ENCODE measurements around the gene CNGA1.
"Not testable (repeated sequence)": the region's sequence is repeated elsewhere in the genome, so short reads cannot be mapped to it uniquely, and the experiment has no call there.

The CNGA1 gene

GRCh38 chr4:48030470-48030869 lies 14.0 kb upstream of the CNGA1 start:
- no peak for DNase-seq (ENCODE audit: low spot score)

- no peak for DNase-seq (ENCODE audit: low spot score)
Measured at GRCh38 chr4:48028696-48029095, 12.2 kb upstream of the CNGA1 start.

- DNase-seq (ENCODE audit: low spot score), result no peak
Measured at GRCh38 chr4:48027653-48028052, 11.2 kb upstream of the CNGA1 start.

DNA sequence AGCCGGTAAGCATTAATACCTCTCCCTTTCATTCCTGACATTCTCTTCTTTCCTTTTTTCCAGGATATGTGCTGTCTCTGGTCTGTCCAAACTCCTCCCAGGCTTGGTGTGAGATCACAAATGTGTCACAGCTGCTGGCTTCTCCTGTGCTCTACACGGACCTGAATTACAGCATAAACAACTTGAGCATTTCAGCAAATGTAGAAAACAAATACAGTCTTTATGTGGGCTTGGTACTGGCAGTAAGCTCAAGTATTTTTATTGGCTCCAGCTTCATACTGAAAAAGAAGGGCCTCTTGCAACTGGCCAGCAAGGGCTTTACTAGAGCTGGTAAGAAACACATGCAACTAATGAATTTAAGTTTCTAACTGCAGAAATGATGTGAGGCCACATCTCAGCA lies 8.5 kb upstream of the CNGA1 start:
- no peak for DNase-seq (ENCODE audit: low spot score)

- no peak for DNase-seq (ENCODE audit: low spot score)
Measured at GRCh38 chr4:48024522-48024921, 8.0 kb upstream of the CNGA1 start.

GRCh38 chr4:48022192-48022799 lies 5.8 kb upstream of the CNGA1 start:
- DNase-seq (ENCODE audit: low spot score), result no peak

- no peak for DNase-seq (ENCODE audit: low spot score)
Measured at GRCh38 chr4:48021100-48021499, 4.6 kb upstream of the CNGA1 start.

DNA sequence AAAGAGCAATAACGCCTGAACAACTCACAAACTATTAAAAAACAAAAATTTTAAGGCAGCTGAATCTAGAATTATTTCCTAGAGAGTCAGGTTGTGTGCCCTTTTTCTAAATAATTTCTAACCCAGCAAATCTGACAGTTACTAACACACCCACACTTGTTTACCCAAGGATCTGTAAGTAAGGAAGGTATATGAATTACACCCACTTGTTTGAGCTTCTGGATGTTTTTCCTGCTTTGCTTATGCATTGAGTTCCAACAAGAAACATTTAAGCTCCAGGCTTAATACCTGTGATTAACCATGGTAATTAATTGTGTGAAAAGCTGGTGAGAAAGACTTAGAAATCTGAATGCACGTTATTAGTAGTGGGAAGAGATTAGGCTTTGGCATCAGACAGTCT lies 1.6 kb upstream of the CNGA1 start:
- DNase-seq (ENCODE audit: low spot score), result no peak

- DNase-seq (ENCODE audit: low spot score), result peak; percentile 37
Measured at GRCh38 chr4:48017108-48017571, 659 bp upstream of the CNGA1 start.

- DNase-seq (ENCODE audit: low spot score), result no peak
Measured at GRCh38 chr4:48015678-48016077, 803 bp downstream of the CNGA1 start.

DNA sequence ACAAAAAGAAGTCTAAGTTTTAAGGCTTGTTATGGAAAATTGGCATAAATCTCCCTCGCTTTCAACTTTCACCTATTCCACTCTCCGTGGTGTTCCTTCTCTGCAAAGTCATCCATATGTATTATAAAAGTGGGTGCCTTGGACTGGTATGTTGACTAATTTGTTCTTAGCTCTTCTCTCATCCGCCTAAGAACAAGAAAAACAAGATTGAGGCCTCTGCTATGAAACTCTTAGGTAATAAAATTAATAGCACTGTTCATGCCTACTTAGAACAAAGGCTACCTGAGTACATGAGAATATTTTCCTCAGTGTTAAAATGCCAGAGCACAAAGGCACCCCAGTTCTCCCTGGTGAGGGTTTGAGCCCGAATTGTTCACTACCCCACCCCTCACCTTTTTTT lies 1.3 kb downstream of the CNGA1 start:
- DNase-seq (ENCODE audit: low spot score), result no peak

- no peak for DNase-seq (ENCODE audit: low spot score)
Measured at GRCh38 chr4:48012824-48013223, 3.7 kb downstream of the CNGA1 start.

DNA sequence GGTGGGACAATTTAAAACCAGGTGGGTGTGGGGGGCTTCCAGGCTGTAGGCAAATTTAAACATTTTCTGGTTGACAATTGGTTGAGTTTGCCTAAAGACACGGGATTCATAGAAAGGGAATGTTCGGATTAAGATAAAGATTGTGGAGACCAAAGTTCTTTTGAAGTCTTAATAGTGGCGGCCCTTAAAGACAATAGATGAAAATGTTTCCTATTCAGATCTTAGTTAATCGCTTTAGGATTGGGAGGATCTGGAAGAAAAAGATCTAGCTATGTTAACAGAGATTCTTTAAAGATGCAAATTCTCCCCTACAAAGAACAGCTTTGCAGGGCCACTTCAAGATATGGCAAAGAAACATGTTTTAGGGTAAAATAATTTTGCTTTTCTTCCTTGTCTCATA lies 4.8 kb downstream of the CNGA1 start:
- no peak for DNase-seq (ENCODE audit: low spot score)

DNA sequence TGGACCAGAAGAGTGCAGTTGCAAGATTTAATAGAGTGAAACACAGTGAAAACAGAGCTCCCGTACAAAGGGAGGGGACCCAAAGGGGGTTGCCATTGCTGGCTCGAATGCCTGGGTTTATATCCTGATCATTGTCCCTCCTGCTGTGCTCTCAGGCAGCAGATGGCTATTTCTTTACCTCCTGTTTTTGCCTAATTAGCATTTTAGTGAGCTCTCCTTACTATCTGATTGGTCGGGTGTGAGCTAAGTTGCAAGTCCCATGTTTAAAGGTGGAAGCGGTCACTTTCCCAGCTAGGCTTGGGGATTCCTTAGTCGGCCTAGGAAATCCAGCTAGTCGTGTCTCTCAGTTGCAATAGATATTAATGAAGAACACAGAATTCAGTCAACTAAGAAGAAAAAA lies 5.6 kb downstream of the CNGA1 start:
- DNase-seq (ENCODE audit: low spot score), result not testable (repeated sequence)

GRCh38 chr4:48008021-48008596 lies 8.4 kb downstream of the CNGA1 start:
- no peak for DNase-seq (ENCODE audit: low spot score)

GRCh38 chr4:48005781-48006180 lies 10.7 kb downstream of the CNGA1 start:
- DNase-seq (ENCODE audit: low spot score), result no peak

GRCh38 chr4:48003568-48003967 lies 12.9 kb downstream of the CNGA1 start:
- DNase-seq (ENCODE audit: low spot score), result not testable (repeated sequence)

DNA sequence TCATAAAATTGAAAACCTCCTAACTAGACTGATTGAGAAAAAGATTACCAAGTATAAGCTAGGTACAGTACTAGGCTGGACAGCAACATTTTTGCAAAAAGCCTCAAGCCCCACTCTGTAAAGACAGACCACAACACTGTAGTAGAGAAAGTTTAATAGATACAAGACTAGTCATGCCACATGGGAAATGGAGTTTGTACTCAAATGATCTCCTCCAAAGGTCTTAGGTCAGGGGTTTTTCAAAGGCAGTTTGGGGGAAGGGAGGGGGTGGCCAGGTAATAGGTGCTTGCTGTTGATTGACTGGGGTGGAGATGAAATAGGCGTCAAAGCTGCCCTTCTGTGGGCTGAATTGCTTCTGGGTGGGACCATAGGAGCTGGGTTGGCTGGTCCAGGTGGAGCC lies 14.2 kb downstream of the CNGA1 start:
- DNase-seq (ENCODE audit: low spot score), result no peak

DNA sequence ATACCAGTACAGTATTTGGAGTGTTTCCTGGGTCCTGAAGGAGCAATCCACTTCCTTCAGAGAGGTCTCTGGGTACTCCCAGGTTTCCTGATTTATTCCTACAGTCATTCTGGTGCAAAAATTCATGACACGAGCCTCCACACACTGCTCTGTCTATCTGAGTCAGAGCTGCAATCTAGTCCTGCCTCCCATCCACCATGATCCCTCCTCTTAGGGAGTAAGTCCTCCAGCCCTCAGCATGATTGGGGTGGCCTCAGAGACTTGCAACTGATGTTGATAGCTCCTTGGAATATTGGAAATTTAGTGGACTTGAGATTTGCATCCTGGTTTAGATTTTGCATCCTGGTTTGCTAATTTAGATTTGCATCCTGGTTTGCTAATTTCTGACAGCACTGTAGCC lies 20.5 kb downstream of the CNGA1 start:
- DNase-seq (ENCODE audit: low spot score), result no peak

DNA sequence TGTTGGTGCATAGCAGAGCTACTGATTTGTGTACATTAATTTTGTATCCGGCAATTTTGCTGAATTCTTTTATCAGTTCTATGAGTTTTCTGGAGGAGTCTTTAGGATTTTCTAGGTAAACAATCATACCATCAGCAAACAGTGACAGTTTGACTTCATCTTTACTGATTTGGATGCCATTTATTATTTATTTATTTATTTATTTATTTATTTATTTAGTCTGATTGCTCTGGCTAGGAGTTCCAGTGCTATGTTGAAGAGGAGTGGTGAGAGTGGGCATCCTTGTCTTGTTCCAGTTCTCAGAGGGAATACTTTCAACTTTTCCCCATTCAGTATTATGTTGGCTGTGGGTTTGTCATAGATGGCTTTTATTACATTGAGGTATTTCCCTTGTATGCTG lies 24.0 kb downstream of the CNGA1 start:
- not testable (repeated sequence) for DNase-seq (ENCODE audit: low spot score)

- DNase-seq (ENCODE audit: low spot score), result no peak
Measured at GRCh38 chr4:47990145-47990544, 26.3 kb downstream of the CNGA1 start.

DNA sequence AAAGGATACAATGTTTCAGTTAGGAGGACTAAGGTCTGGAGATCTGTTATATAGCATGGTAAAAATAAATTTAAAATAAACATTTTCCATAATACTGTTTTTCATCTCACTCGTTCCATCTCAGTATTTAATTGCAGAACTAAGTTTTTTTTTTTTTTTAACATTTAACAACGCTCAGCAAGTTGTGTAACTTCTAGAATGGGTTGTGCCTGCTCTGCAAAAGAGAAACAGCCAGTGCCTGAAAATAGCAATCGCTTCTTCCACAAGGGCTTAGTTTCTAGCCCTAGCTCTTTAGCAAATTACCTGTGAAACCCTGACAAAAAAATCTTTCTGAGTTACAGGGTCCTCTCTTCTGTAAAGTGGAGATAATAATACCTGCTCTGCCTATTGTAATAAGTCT lies 41.9 kb downstream of the CNGA1 start:
- DNase-seq (ENCODE audit: low spot score), result no peak

GRCh38 chr4:47972721-47973120 lies 43.8 kb downstream of the CNGA1 start:
- DNase-seq (ENCODE audit: low spot score), result no peak

GRCh38 chr4:47972181-47972580 lies 44.3 kb downstream of the CNGA1 start:
- no peak for DNase-seq (ENCODE audit: low spot score)
